HG03108 (cell line): ENCODE results near the gene CILP.

ENCODE experiments used
- ATAC-seq: cut with Tn5 transposase; IDR thresholded peaks from one replicate; pipeline ENCODE4 v1.9.1; 2021; ENCODE audit warnings: moderate library complexity; ENCODE audit not compliant: unreplicated experiment

CILP gene

DNA sequence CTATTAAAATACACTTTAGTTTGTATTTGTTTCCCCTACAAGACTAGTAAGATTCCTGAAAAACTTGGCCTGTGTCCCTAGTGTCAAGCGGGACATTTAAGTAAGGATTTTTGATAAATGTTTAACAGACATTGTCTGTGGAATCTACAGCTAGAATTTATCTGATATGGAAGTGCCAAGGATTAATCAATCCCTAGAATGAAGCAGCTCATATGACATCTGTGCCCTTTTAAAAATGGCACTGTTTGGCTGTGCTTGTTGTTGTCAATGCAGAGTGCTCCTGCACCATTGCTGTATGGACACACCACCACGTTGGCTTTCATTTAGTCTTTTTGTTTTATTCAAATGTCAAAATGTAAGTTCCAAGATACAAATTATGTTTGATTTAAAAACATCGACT, 63.4 kb downstream of the CILP start:
- no peak for ATAC-seq

DNA sequence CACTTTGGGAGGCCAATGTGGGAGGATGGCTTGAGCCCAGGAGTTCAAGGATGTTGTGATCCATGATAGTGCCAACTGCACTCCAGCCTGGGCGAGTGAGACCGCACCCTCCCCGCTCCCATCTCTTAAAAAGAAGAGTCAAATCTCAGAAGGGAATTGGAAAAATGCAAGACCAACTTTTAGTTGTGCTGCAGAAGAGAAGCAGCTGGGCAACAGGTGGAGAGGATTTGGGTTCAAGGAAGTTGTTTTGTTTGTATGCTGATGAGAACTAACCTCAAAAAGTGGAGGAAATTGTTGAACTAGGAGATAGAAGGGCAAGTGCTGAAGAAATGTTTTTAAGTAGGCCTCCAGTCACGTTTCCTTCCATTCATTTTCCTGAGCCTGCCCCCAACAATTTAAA, 64.8 kb downstream of the CILP start:
- ATAC-seq = no peak
